ENCODE measurements around the gene LUC7L. TPM values are rescaled to one million over a fixed set of nuclear protein-coding genes. Genes with fewer than 3 reads are reported as not detected.

Gene LUC7L
- total RNA-seq, 4 donors from 2014 or later, result 18.4 to 53.5 (median 31.1) TPM

- no peak overlapping the region for H3K27ac ChIP-seq
- H3K4me1 ChIP-seq, result no peaks in the 10 kb centered on the region
- no peaks in the 10 kb centered on the region for H3K36me3 ChIP-seq
- H3K9me3 ChIP-seq, result no peaks in the 10 kb centered on the region
- ATAC-seq (no peak), DNase-seq (no peak)
- H3K27me3 ChIP-seq, result peaks cover 0 to 23% (median 5%) of the 10 kb centered on the region in 3 donors
- TF ChIP-seq CTCF (IDR thresholded peaks at IDR 0.05 in 4 of 5, conservative IDR thresholded peaks at IDR 0.05 in 1 of 5) (no peak), POLR2A (IDR thresholded peaks at IDR 0.05) (no peak)
- no peak overlapping the region for H3K4me3 ChIP-seq
- intact Hi-C loops (cut with DNase I; ENCODE audit: low total_unique reads), result no loop called here
- in situ Hi-C loops (cut with MboI; ENCODE audit: low sequenced_read_pairs in 4 of 4), result no loop called here
Observed at GRCh38 chr16:146646-147045, 82.6 kb downstream of the LUC7L start.

- DNase-seq (no peak), ATAC-seq (no peak)
- intact Hi-C loops (cut with DNase I; ENCODE audit: low total_unique reads), result no loop called here
- Histone ChIP-seq H3K4me3 (no peak overlapping the region), H3K36me3 (no peaks in the 10 kb centered on the region), H3K27ac (no peak overlapping the region), H3K9me3 (no peaks in the 10 kb centered on the region), H3K27me3 (peaks cover 0 to 15% (median 5%) of the 10 kb centered on the region in 3 donors), H3K4me1 (no peaks in the 10 kb centered on the region)
- no peak for TF ChIP-seq CTCF (IDR thresholded peaks at IDR 0.05 in 4 of 5, conservative IDR thresholded peaks at IDR 0.05 in 1 of 5)
- no peak for TF ChIP-seq POLR2A (IDR thresholded peaks at IDR 0.05)
- in situ Hi-C loops (cut with MboI; ENCODE audit: low sequenced_read_pairs in 4 of 4), result no loop called here
Observed at GRCh38 chr16:144797-145252, 84.4 kb downstream of the LUC7L start.

- no peaks in the 10 kb centered on the region for H3K36me3 ChIP-seq
- no peak for ATAC-seq
Observed at GRCh38 chr16:143456-143855, 85.8 kb downstream of the LUC7L start.

GRCh38 chr16:143047-143446 is 86.2 kb downstream of the LUC7L start:
- ATAC-seq (no peak), DNase-seq (no peak)
- intact Hi-C loops (cut with DNase I; ENCODE audit: low total_unique reads), result no loop called here
- H3K9me3 ChIP-seq, result no peaks in the 10 kb centered on the region
- H3K36me3 ChIP-seq, result no peaks in the 10 kb centered on the region
- no peak overlapping the region for H3K27ac ChIP-seq
- no peaks in the 10 kb centered on the region for H3K4me1 ChIP-seq
- TF ChIP-seq POLR2A (IDR thresholded peaks at IDR 0.05) (no peak), CTCF (IDR thresholded peaks at IDR 0.05 in 4 of 5, conservative IDR thresholded peaks at IDR 0.05 in 1 of 5) (no peak)
- no peak overlapping the region for H3K4me3 ChIP-seq
- peaks cover 0 to 11% (median 5%) of the 10 kb centered on the region in 3 donors for H3K27me3 ChIP-seq
- in situ Hi-C loops (cut with MboI; ENCODE audit: low sequenced_read_pairs in 4 of 4), result no loop called here

More at GRCh38 chr16:143456-143855, 85.8 kb downstream of the LUC7L start:
- in situ Hi-C loops (cut with MboI; ENCODE audit: low sequenced_read_pairs in 4 of 4) (no loop called here), intact Hi-C loops (cut with DNase I; ENCODE audit: low total_unique reads) (no loop called here)
- Histone ChIP-seq H3K27me3 (peaks cover 0 to 11% (median 5%) of the 10 kb centered on the region in 3 donors), H3K4me1 (no peaks in the 10 kb centered on the region), H3K27ac (no peak overlapping the region), H3K9me3 (no peaks in the 10 kb centered on the region), H3K4me3 (no peak overlapping the region)
- DNase-seq, result no peak
- TF ChIP-seq POLR2A (IDR thresholded peaks at IDR 0.05), result no peak
- no peak for TF ChIP-seq CTCF (IDR thresholded peaks at IDR 0.05 in 4 of 5, conservative IDR thresholded peaks at IDR 0.05 in 1 of 5)

GRCh38 chr16:142405-142967 is 86.8 kb downstream of the LUC7L start:
- intact Hi-C loops (cut with DNase I; ENCODE audit: low total_unique reads), result no loop called here
- no peak overlapping the region for H3K4me3 ChIP-seq
- DNase-seq (no peak), ATAC-seq (no peak)
- peaks cover 0 to 11% (median 5%) of the 10 kb centered on the region in 3 donors for H3K27me3 ChIP-seq
- no peaks in the 10 kb centered on the region for H3K9me3 ChIP-seq
- TF ChIP-seq CTCF (IDR thresholded peaks at IDR 0.05 in 4 of 5, conservative IDR thresholded peaks at IDR 0.05 in 1 of 5) (no peak), POLR2A (IDR thresholded peaks at IDR 0.05) (no peak)
- H3K36me3 ChIP-seq, result no peaks in the 10 kb centered on the region
- H3K27ac ChIP-seq, result no peak overlapping the region
- H3K4me1 ChIP-seq, result peaks cover 0 to 3% of the 10 kb centered on the region in 2 donors
- in situ Hi-C loops (cut with MboI; ENCODE audit: low sequenced_read_pairs in 4 of 4), result no loop called here

Data from gastrocnemius medialis (tissue), 4 donors.